CD4-positive, alpha-beta memory T cell (primary cell): ENCODE data around the gene RRP1. TPM values are rescaled to one million over a fixed set of nuclear protein-coding genes. Genes with fewer than 3 reads are reported as not detected.

Experiments
- CTCF ChIA-PET: fragments of 350-600 bp; sonication (Branson Sonifier 250); formaldehyde crosslinking; loops from one replicate; lab custom pipeline; 2021; ENCODE audit warnings: inconsistent platforms; ENCODE audit not compliant: partially characterized antibody; lab: Charles Lee
- POLR2A ChIA-PET: fragments of 350-600 bp; sonication (Branson Sonifier 250); formaldehyde crosslinking; loops from one replicate; lab custom pipeline; 2021; ENCODE audit not compliant: partially characterized antibody; lab: Charles Lee
- DNase-seq, 5 donors: peaks; one replicate each; pipeline versions ENCODE4 v3.0.0 to v3.0.0-alpha.2; 2020 to 2022; ENCODE audit warnings: mixed read lengths in 1 of 5
- H3K27ac ChIP-seq: one replicate; pipeline ENCODE4 v1.7.0; 2013; ENCODE audit warnings: low read depth, low read length
- H3K27me3 ChIP-seq: 2 replicates; pipeline ENCODE4 v1.7.0; 2013; ENCODE audit warnings: mild to moderate bottlenecking, low read length, moderate library complexity; ENCODE audit not compliant: insufficient read depth
- H3K36me3 ChIP-seq: 2 replicates; pipeline ENCODE4 v1.7.0; 2013; ENCODE audit warnings: mild to moderate bottlenecking, low read length, moderate library complexity; ENCODE audit not compliant: insufficient read depth
- H3K4me1 ChIP-seq: 2 replicates; pipeline ENCODE4 v1.7.0; 2013; ENCODE audit warnings: mild to moderate bottlenecking, low read length, moderate library complexity; ENCODE audit not compliant: insufficient read depth
- H3K4me3 ChIP-seq, 2 donors: one replicate each; pipeline ENCODE4 v1.7.0; 2013; ENCODE audit warnings: low read length in 2 of 2, mild to moderate bottlenecking in 1 of 2
- H3K9me3 ChIP-seq, 2 donors: one replicate each; pipeline ENCODE4 v1.7.0; 2013; ENCODE audit warnings: low read length in 2 of 2, control low read depth in 1 of 2; ENCODE audit not compliant: control insufficient read depth in 1 of 2
- H3K27ac Mint-ChIP-seq, 7 donors: one replicate each; pipeline ENCODE4 v1.8.0; 2020 to 2021; ENCODE audit warnings: mixed read lengths in 7 of 7, mild to moderate bottlenecking in 6 of 7, inconsistent platforms in 3 of 7, moderate library complexity in 3 of 7
- H3K27me3 Mint-ChIP-seq, 2 donors: one replicate each; pipeline ENCODE4 v1.8.0; 2020 to 2021; ENCODE audit warnings: mixed read lengths in 2 of 2
- H3K36me3 Mint-ChIP-seq, 2 donors: one replicate each; pipeline ENCODE4 v1.8.0; 2020 to 2021; ENCODE audit warnings: mixed read lengths in 2 of 2, inconsistent platforms in 1 of 2, mild to moderate bottlenecking in 1 of 2
- H3K4me1 Mint-ChIP-seq, 4 donors: one replicate each; pipeline ENCODE4 v1.8.0; 2020 to 2021; ENCODE audit warnings: mixed read lengths in 4 of 4, mild to moderate bottlenecking in 1 of 4
- H3K4me3 Mint-ChIP-seq, 8 donors: one replicate each; pipeline ENCODE4 v1.8.0; 2020 to 2021; ENCODE audit warnings: mixed read lengths in 8 of 8, mild to moderate bottlenecking in 7 of 8, moderate library complexity in 6 of 8, inconsistent platforms in 3 of 8
- H3K9me3 Mint-ChIP-seq, 8 donors: one replicate each; pipeline ENCODE4 v1.8.0; 2020 to 2021; ENCODE audit warnings: mixed read lengths in 8 of 8, mild to moderate bottlenecking in 5 of 8, inconsistent platforms in 3 of 8, moderate library complexity in 1 of 8
- intact Hi-C: fragments of 100-400 bp; cut with micrococcal nuclease; formaldehyde crosslinking; loops from one replicate; pipeline ENCODE4 v1.15.1; 2023
- polyA plus RNA-seq, 2 donors: library from polyadenylated mRNA; unstranded; fragments of 300-500 nt; fragmentation: Illumina TruSeq; gene quantifications; one replicate each; pipeline ENCODE4 v1.2.3, GENCODE V29; 2021
- total RNA-seq, 2 experiments: library from RNA; stranded (reverse); gene quantifications; one replicate each; pipeline ENCODE4 v1.2.3, GENCODE V29; 2021

The RRP1 gene
- total and polyA plus RNA-seq, 4 experiments from 2014 or later, result 13.5 to 27.7 (median 23.8) TPM

- H3K36me3 ChIP-seq, result peaks cover 89% of the 10 kb centered on the region
- POLR2A ChIA-PET, result no interaction called here
- no peak overlapping the region for H3K4me3 Mint-ChIP-seq
These were observed 8.0 kb downstream of the RRP1 start for GRCh38 chr21:43797415-43797814.

GRCh38 chr21:43797925-43798715, 8.7 kb downstream of the RRP1 start:
- no peak overlapping the region for H3K27ac Mint-ChIP-seq

More at GRCh38 chr21:43797415-43797814, 8.0 kb downstream of the RRP1 start:
- Mint-ChIP-seq H3K4me1 (peaks cover 0 to 3% (median 1%) of the 10 kb centered on the region in 4 donors), H3K27ac (no peak overlapping the region), H3K27me3 (no peaks in the 10 kb centered on the region), H3K9me3 (peaks cover 0 to 2% (median 0%) of the 10 kb centered on the region in 8 donors), H3K36me3 (peaks cover 37 to 71% of the 10 kb centered on the region in 2 donors)
- CTCF ChIA-PET, result interaction anchor here (1.1 kb wide), 1 partner anchor 14 kb away, joined by 4 read pairs; no protein-coding TSS in a partner anchor
- DNase-seq, result no peak
- intact Hi-C loops, result no loop called here
- no peaks in the 10 kb centered on the region for H3K27me3 ChIP-seq
- H3K4me1 ChIP-seq, result no peaks in the 10 kb centered on the region
- H3K4me3 ChIP-seq, result no peak overlapping the region
- H3K27ac ChIP-seq, result no peak overlapping the region
- H3K9me3 ChIP-seq, result no peaks in the 10 kb centered on the region

GRCh38 chr21:43799301-43799840, 10.0 kb downstream of the RRP1 start:
- DNase-seq, result no peak
- H3K27me3 Mint-ChIP-seq, result no peaks in the 10 kb centered on the region
- POLR2A ChIA-PET, result no interaction called here
- no peak overlapping the region for H3K4me3 Mint-ChIP-seq
- H3K27ac Mint-ChIP-seq, result no peak overlapping the region
- Histone ChIP-seq H3K4me3 (no peak overlapping the region), H3K9me3 (no peaks in the 10 kb centered on the region), H3K36me3 (peaks cover 75% of the 10 kb centered on the region), H3K27ac (no peak overlapping the region), H3K27me3 (no peaks in the 10 kb centered on the region), H3K4me1 (no peaks in the 10 kb centered on the region)
- H3K4me1 Mint-ChIP-seq, result peaks cover 0 to 3% (median 0%) of the 10 kb centered on the region in 4 donors
- H3K9me3 Mint-ChIP-seq, result peaks cover 0 to 2% (median 0%) of the 10 kb centered on the region in 8 donors
- H3K36me3 Mint-ChIP-seq, result peaks cover 35 to 74% of the 10 kb centered on the region in 2 donors
- CTCF ChIA-PET, result interaction anchor here (1.0 kb wide), 1 partner anchor 10 kb away, joined by 3 read pairs; the partner anchor contains the start of gene RRP1
- intact Hi-C loops, result no loop called here

More at GRCh38 chr21:43797925-43798715, 8.7 kb downstream of the RRP1 start:
- Mint-ChIP-seq H3K27me3 (no peaks in the 10 kb centered on the region), H3K36me3 (peaks cover 36 to 73% of the 10 kb centered on the region in 2 donors), H3K4me1 (peaks cover 0 to 3% (median 0%) of the 10 kb centered on the region in 4 donors), H3K9me3 (peaks cover 0 to 2% (median 0%) of the 10 kb centered on the region in 8 donors), H3K4me3 (peak overlapping the region in 1 of 8 donors; percentile 31)
- POLR2A ChIA-PET, result interaction anchor here (0.8 kb wide), 1 partner anchor 8 kb away, joined by 4 read pairs; the partner anchor contains the start of gene RRP1
- intact Hi-C loops, result no loop called here
- H3K36me3 ChIP-seq, result peaks cover 84% of the 10 kb centered on the region
- H3K4me1 ChIP-seq, result no peaks in the 10 kb centered on the region
- CTCF ChIA-PET, result interaction anchor here (1.0 kb wide), 1 partner anchor 8 kb away, joined by 3 read pairs; the partner anchor contains the start of gene RRP1
- H3K27ac ChIP-seq, result no peak overlapping the region
- no peaks in the 10 kb centered on the region for H3K27me3 ChIP-seq
- H3K9me3 ChIP-seq, result no peaks in the 10 kb centered on the region
- peak in 1 of 5 donors; percentile 29 for DNase-seq
- H3K4me3 ChIP-seq, result no peak overlapping the region

- no peaks in the 10 kb centered on the region for H3K4me1 ChIP-seq
- H3K27ac Mint-ChIP-seq, result peak overlapping the region in 1 of 7 donors; percentile 12
- peaks cover 0 to 2% (median 0%) of the 10 kb centered on the region in 8 donors for H3K9me3 Mint-ChIP-seq
- no peak overlapping the region for H3K4me3 ChIP-seq
- H3K4me1 Mint-ChIP-seq, result peaks cover 0 to 3% (median 0%) of the 10 kb centered on the region in 4 donors
- H3K9me3 ChIP-seq, result no peaks in the 10 kb centered on the region
- ChIA-PET POLR2A (no interaction called here), CTCF (no interaction called here)
- H3K27me3 ChIP-seq, result no peaks in the 10 kb centered on the region
- peaks cover 68% of the 10 kb centered on the region for H3K36me3 ChIP-seq
- H3K27me3 Mint-ChIP-seq, result no peaks in the 10 kb centered on the region
- peaks cover 32 to 72% of the 10 kb centered on the region in 2 donors for H3K36me3 Mint-ChIP-seq
- no peak overlapping the region for H3K27ac ChIP-seq
- H3K4me3 Mint-ChIP-seq, result no peak overlapping the region
- intact Hi-C loops, result no loop called here
- DNase-seq, result no peak
These were observed 10.7 kb downstream of the RRP1 start for GRCh38 chr21:43800124-43800523.

GRCh38 chr21:43800566-43800965, 11.2 kb downstream of the RRP1 start:
- intact Hi-C loops, result no loop called here
- peak overlapping the region in 1 of 7 donors; percentile 12 for H3K27ac Mint-ChIP-seq

GRCh38 chr21:43801006-43801783, 11.8 kb downstream of the RRP1 start:
- no peaks in the 10 kb centered on the region for H3K9me3 Mint-ChIP-seq
- CTCF ChIA-PET, result no interaction called here
- Histone ChIP-seq H3K9me3 (no peaks in the 10 kb centered on the region), H3K4me3 (no peak overlapping the region), H3K27ac (no peak overlapping the region), H3K4me1 (no peaks in the 10 kb centered on the region), H3K36me3 (peaks cover 57% of the 10 kb centered on the region), H3K27me3 (no peaks in the 10 kb centered on the region)
- no peak overlapping the region for H3K27ac Mint-ChIP-seq
- POLR2A ChIA-PET, result no interaction called here
- no peaks in the 10 kb centered on the region for H3K27me3 Mint-ChIP-seq
- no peak for DNase-seq
- intact Hi-C loops, result no loop called here
- peaks cover 29 to 62% of the 10 kb centered on the region in 2 donors for H3K36me3 Mint-ChIP-seq
- no peak overlapping the region for H3K4me3 Mint-ChIP-seq
- H3K4me1 Mint-ChIP-seq, result peaks cover 0 to 3% (median 1%) of the 10 kb centered on the region in 4 donors

More at GRCh38 chr21:43800566-43800965, 11.2 kb downstream of the RRP1 start:
- Histone ChIP-seq H3K4me3 (no peak overlapping the region), H3K27ac (no peak overlapping the region), H3K27me3 (no peaks in the 10 kb centered on the region), H3K4me1 (no peaks in the 10 kb centered on the region), H3K9me3 (no peaks in the 10 kb centered on the region), H3K36me3 (peaks cover 63% of the 10 kb centered on the region)
- DNase-seq, result no peak
- H3K4me3 Mint-ChIP-seq, result no peak overlapping the region
- POLR2A ChIA-PET, result no interaction called here
- peaks cover 29 to 69% of the 10 kb centered on the region in 2 donors for H3K36me3 Mint-ChIP-seq
- H3K27me3 Mint-ChIP-seq, result no peaks in the 10 kb centered on the region
- no peaks in the 10 kb centered on the region for H3K9me3 Mint-ChIP-seq
- CTCF ChIA-PET, result no interaction called here
- H3K4me1 Mint-ChIP-seq, result peaks cover 0 to 3% (median 0%) of the 10 kb centered on the region in 4 donors
